HG03520 (cell line): ENCODE data around the gene TRMT2A.

Experiments used
- ATAC-seq: cut with Tn5 transposase; IDR thresholded peaks from one replicate; pipeline ENCODE4 v1.9.1; 2021; ENCODE audit warnings: mild to moderate bottlenecking, moderate library complexity; ENCODE audit not compliant: unreplicated experiment

Gene TRMT2A

DNA sequence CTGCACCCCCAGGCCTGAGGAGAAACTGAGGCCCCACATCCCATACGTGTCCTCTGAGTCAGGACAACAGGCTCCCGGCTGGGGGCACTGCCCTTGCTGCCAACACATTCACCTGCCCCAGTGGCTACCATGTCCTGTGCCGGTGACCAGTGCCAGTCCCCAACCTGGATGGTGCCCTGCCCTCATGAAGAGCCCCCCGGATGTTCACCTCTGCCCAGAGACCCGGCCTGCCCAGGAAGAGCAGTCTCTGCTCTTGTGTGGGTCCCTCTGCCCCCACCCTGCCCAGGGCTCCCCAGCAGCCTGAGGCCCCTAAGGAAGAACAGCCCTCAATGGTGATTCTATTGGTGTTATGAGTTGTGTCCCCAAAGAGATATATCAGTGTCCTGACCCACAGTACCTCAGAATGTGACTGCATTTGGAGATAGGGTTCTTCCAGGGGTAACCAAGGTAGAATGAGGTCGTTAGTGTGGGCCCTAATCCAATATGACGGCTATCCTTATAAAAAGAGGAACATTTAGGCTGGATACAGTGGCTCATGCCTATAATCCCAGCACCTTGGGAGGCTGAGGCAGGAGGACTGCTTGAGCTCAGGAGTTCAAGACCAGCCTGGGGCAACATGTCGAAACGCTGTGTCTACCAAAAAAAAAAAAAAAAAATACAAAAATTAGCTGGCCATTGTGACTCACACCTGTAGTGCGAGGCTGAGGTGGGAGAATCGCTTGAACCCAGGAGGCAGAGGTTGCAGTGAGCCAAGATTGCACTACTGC lies 50.2 kb downstream of the TRMT2A start:
- no peak for ATAC-seq

DNA sequence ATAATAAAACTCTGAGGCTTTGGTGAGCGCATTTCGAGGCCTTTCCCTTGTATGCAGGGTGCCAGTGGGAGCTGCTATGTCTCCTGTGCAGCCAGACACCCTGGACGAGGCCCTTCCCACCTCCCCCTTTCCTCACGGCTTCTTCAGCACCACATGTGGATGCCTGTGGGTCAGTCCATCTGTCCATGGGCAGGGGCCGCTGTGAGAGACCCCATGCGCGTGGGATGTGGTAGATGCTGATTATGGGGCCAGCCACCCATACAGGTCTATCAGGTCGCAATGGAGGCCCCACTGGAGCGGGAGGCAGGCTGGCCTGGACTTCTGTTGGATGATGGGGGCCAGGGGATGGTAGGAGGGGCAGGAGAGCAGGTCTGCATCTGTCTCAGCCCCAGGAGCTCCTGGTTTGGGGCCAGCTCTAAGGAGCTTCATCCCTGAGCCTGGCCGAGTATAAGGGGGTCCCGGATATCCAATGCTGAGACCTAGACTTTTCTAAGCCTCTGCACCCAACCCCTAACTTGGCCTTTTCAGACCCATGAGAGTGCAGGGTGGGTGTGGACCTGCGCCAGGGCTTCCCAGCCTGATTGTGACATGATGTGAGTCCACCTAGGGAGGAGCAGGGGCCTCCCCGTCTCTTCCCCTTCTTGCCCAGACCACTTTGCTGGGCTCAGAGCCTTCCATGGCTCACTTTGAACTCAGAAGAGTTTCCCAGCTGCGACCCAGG lies 51.0 kb downstream of the TRMT2A start:
- no peak for ATAC-seq

DNA sequence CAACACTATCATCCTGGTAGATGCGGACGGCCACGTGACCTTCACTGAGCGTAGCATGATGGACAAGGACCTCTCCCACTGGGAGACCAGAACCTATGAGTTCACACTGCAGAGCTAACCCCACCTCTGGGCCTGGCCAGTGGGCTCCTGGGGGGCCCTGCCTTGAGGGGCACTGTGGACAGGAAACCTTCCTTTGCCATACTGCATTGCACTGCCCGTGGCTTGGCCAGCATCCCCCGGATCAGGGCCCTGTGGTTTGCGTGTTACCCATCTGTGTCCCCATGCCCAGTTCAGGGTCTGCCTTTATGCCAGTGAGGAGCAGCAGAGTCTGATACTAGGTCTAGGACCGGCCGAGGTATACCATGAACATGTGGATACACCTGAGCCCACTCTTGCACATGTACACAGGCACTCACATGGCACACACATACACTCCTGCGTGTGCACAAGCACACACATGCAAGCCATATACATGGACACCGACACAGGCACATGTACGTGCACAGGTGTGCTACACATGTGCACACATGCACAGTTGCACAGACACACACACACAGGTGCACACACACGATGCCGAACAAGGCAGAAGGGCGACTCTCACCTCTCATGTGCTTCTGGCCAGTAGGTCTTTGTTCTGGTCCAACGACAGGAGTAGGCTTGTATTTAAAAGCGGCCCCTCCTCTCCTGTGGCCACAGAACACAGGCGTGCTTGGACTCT lies 52.3 kb downstream of the TRMT2A start:
- no peak for ATAC-seq

DNA sequence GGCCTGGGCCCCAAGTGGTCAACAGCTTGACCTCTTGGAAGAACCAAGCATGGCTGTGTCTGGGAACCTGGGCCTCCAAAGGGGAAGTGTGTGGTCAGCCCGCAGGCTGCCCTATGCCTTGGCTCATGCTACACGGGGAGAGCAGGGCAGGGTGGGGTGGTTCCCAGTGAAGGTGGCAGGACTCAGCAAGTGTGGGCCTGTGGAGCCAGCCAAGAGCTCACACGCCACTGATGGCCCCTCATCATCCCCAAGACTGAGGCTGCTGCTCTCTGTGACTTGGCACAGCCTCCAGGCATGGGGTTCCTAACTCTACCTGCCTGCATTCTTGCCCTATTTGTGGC lies 52.9 kb downstream of the TRMT2A start:
- no peak for ATAC-seq

DNA sequence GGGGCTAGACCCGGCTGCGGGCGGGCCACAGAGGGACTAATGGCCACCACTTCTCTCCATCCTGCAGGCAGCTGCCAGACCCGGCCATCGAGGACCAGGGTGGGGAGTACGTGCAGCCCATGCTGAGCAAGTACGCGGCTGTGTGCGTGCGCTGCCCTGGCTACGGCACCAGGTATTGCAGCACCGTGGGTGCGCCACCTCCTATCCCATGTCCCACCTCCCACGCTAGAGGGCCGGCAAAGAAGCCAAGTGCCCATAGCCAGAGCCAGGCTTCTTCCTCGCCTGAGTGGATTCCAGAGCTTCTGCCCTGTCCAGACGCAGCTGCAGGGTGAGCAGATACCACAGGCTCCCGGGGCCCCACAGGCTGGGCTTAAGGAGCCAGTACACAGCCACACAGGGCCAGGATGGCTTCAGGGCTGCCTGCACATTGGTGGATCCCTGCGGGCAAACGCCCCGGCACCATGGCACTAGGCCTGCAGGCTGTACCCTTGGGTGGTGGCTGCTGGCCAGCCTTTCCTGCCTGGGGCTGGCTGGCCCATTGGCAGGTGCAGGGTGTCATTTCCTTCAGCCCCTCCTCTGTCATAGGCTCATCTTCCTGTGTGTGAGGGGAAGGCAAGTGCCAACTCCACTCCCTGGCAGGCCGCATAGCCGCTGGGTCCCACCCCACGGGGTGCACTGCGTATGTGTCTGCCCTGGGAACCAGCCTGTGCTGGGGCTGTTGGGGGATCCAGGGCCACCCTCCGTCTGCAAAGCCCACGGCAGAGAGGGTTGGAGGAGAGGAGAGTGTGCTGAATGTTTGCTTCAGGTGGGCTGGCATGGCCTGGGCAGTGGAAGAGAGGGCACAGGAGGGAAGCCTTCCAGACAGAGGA lies 53.5 kb downstream of the TRMT2A start:
- ATAC-seq, result no peak

DNA sequence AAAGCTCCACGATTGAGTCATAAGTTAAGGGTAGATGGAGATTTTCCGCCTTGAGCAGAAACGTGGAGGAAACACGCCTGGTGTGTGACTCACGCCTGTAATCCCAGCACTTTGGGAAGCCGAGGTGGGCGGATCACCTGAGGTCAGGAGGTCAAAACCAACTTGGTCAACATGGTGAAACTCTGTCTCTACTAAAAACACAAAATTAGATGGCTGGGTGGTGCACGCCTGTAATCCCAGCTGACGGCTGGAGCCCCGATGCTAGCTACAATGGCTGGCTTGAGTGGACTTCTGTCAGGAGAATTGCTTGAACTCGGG lies 54.3 kb downstream of the TRMT2A start:
- ATAC-seq, result no peak

DNA sequence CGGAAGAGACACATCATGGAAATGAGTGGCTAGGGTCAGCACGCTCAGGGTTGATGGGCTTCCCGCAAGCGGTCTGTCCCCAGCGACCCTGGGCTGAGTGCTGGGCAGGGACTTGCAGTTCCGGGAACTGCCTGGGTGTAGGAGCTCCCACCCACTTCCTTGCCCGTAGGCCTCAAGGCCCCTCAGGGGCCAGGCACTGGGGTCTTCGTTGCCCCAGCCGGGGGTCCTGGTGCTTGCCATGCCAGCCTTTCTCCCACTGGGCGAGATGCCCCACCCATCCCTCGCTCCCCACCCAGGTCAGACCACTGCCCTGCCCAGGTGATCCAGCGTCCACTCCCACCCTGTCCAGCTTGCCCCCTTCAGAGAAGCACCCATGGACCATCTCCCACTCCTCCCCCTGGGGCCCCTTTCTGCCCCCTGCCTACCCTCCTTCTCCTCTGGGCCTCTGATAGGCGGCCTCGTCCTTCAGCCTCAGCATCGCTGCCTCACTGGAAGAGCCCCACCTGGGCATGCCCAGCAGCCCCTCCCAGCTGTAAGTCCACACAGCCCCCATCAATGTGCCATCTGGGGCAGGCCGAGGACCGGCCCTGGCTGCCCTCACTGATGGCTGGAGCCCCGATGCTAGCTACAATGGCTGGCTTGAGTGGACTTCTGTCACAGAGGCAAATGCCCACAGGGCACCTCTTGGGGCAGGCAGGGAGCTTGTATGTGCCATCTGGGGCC lies 54.8 kb downstream of the TRMT2A start:
- ATAC-seq, result no peak
